ENCODE results near the gene TPCN2.
A peak's percentile ranks its signal among the peaks of the same experiment; 100 is the strongest.

Gene TPCN2

GRCh38 chr11:69120096-69120875 lies 71.6 kb downstream of the TPCN2 start:
- TF ChIP-seq, protein P1, sequence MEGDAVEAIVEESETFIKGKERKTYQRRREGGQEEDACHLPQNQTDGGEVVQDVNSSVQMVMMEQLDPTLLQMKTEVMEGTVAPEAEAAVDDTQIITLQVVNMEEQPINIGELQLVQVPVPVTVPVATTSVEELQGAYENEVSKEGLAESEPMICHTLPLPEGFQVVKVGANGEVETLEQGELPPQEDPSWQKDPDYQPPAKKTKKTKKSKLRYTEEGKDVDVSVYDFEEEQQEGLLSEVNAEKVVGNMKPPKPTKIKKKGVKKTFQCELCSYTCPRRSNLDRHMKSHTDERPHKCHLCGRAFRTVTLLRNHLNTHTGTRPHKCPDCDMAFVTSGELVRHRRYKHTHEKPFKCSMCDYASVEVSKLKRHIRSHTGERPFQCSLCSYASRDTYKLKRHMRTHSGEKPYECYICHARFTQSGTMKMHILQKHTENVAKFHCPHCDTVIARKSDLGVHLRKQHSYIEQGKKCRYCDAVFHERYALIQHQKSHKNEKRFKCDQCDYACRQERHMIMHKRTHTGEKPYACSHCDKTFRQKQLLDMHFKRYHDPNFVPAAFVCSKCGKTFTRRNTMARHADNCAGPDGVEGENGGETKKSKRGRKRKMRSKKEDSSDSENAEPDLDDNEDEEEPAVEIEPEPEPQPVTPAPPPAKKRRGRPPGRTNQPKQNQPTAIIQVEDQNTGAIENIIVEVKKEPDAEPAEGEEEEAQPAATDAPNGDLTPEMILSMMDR (IDR thresholded peaks at IDR 0.05), result no peak
- H3K27ac ChIP-seq, result no peak overlapping the region
- H3K4me3 ChIP-seq, result no peak overlapping the region
- DNase-seq (ENCODE audit: low spot score), result no peak

- no peak overlapping the region for H3K4me3 ChIP-seq
- H3K27ac ChIP-seq, result no peak overlapping the region
- DNase-seq (ENCODE audit: low spot score), result no peak
- TF ChIP-seq, protein P1 (IDR thresholded peaks at IDR 0.05), result no peak
Measured at GRCh38 chr11:69121021-69121420, 72.3 kb downstream of the TPCN2 start.

GRCh38 chr11:69121621-69122325 lies 73.0 kb downstream of the TPCN2 start:
- no peak overlapping the region for H3K4me3 ChIP-seq
- TF ChIP-seq, protein P1 (IDR thresholded peaks at IDR 0.05), result no peak
- peak overlapping the region in 1 of 2 donors; percentile 77 for H3K27ac ChIP-seq
- DNase-seq (ENCODE audit: low spot score), result no peak

- Histone ChIP-seq H3K27ac (peak overlapping the region in 1 of 2 donors; percentile 77), H3K4me3 (no peak overlapping the region)
- no peak for DNase-seq (ENCODE audit: low spot score)
- TF ChIP-seq, protein P1 (IDR thresholded peaks at IDR 0.05), result no peak
Measured at GRCh38 chr11:69122326-69122629, 73.5 kb downstream of the TPCN2 start.

- no peak for DNase-seq (ENCODE audit: low spot score)
- TF ChIP-seq, protein P1 (IDR thresholded peaks at IDR 0.05), result no peak
- H3K4me3 ChIP-seq, result peak overlapping the region; percentile 46
- peak overlapping the region in 1 of 2 donors; percentile 77 for H3K27ac ChIP-seq
Measured at GRCh38 chr11:69122630-69123431, 74.1 kb downstream of the TPCN2 start.

DNA sequence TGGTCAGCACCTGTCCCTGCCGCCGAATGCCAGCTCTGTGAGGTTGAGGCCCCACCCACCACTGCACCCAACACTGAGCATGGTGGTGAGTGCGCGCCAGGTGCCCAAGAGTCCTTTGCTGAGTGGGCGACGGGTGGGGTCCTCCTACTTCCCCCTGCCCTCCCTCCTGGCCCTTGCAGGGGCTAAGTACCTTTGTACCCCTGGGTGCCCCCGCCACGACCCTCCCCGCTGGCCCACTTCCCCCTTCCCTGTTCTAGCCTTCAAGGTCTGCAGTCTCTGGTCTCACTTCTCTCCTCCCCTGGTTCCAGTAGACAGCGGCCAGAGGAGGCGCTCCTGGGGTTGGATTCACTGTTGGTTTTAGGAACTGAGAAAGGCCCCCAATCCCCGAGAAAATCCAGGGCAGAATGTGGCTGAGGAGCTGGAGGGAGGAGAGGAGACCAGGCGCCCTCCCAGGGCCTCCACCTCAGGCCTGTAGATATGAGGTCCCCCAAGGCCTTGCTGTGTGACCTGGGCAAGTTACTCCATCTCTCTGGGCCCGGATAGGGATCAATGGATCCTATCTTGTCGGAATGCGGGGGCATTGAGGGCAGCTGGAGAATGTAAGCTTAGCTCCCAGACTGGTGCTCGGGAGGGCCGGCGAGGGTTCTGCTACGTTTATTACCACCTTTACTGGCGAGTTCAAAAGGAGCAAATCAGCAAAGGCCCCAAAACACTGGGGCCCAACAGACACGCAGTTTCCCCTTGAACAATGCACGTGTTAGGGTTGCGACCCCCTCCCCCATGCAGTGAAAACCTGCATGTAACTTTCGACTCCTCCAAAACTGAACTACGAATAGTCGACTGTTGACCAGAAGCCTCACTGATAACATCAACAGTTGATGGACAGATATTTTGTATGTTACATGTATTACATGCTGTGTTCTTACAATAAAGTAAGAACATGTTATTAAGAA lies 75.1 kb downstream of the TPCN2 start:
- Histone ChIP-seq H3K27ac (peak overlapping the region in 1 of 2 donors; percentile 77), H3K4me3 (peak overlapping the region; percentile 46)

More for the DNA sequence above, 75.1 kb downstream of the TPCN2 start:
- DNase-seq (ENCODE audit: low spot score), result no peak
- TF ChIP-seq, protein P1 (IDR thresholded peaks at IDR 0.05), result no peak

All from coronary artery (tissue), 2 donors.